PC-9 (cell line): Measurements from ENCODE around the gene ASB1. TPM values are rescaled to one million over a fixed set of nuclear protein-coding genes. Genes with fewer than 3 reads are reported as not detected.

Source experiments
- BruUV-seq: library from RNA; stranded (reverse); fragments of 400-500 nt; replicated peaks from 2 replicates; lab custom pipeline; 2021; lab: Mats Ljungman, UMichigan
- CTCF ChIA-PET: fragments of 300-600 bp; sonication (Branson Sonifier 250); formaldehyde crosslinking; loops from one replicate; lab custom pipeline; 2022; ENCODE audit warnings: antibody characterized with exemption; lab: Charles Lee
- POLR2A ChIA-PET: fragments of 300-600 bp; sonication (Branson Sonifier 250); formaldehyde crosslinking; loops from one replicate; lab custom pipeline; 2022; ENCODE audit warnings: antibody characterized with exemption; ENCODE audit not compliant: unreplicated experiment; lab: Charles Lee
- DNase-seq, 2 experiments: peaks; one replicate each; pipeline versions ENCODE4 v3.0.0 to v3.0.0-alpha.2; 2015 to 2022; ENCODE audit warnings: mixed read lengths in 1 of 2
- H2AFZ ChIP-seq: fragments of 200-600 bp; sonication (generic); 2 replicates; pipeline ENCODE4 v1.8.1; 2017; ENCODE audit warnings: antibody characterized with exemption
- H3F3A ChIP-seq: fragments of 200-600 bp; sonication (generic); 2 replicates; pipeline ENCODE4 v1.8.1; 2017; ENCODE audit warnings: antibody characterized with exemption, mild to moderate bottlenecking, low read depth; ENCODE audit not compliant: insufficient read depth
- H3K27ac ChIP-seq: fragments of 200-600 bp; sonication (generic); 2 replicates; pipeline ENCODE4 v1.6.1; 2016; ENCODE audit warnings: mixed run types
- H3K27me3 ChIP-seq: fragments of 200-600 bp; sonication (generic); 2 replicates; pipeline ENCODE4 v1.6.1; 2016; ENCODE audit warnings: low read depth, mixed run types; ENCODE audit not compliant: insufficient read depth
- H3K36me3 ChIP-seq: fragments of 200-600 bp; sonication (generic); 2 replicates; pipeline ENCODE4 v1.6.1; 2016; ENCODE audit warnings: low read depth, mixed run types
- H3K4me1 ChIP-seq: fragments of 200-600 bp; sonication (generic); replicated peaks from 2 replicates; pipeline ENCODE4 v1.6.1; 2016; ENCODE audit warnings: mixed run types; ENCODE audit not compliant: insufficient read depth
- H3K4me2 ChIP-seq: fragments of 200-600 bp; sonication (generic); 2 replicates; pipeline ENCODE4 v1.6.1; 2017; ENCODE audit warnings: mixed run types
- H3K4me3 ChIP-seq: fragments of 200-600 bp; sonication (generic); 2 replicates; pipeline ENCODE4 v1.6.1; 2016; ENCODE audit warnings: mixed run types
- H3K79me2 ChIP-seq: fragments of 200-600 bp; sonication (generic); 2 replicates; pipeline ENCODE4 v1.6.1; 2017; ENCODE audit warnings: low read depth, mixed run types
- H3K9me2 ChIP-seq: fragments of 200-600 bp; sonication (generic); 2 replicates; pipeline ENCODE4 v1.8.1; 2017; ENCODE audit warnings: mild to moderate bottlenecking; ENCODE audit not compliant: insufficient read depth
- H3K9me3 ChIP-seq: fragments of 200-600 bp; sonication (generic); 2 replicates; pipeline ENCODE4 v1.8.1; 2016; ENCODE audit warnings: low read depth; ENCODE audit not compliant: insufficient read depth
- H4K20me1 ChIP-seq: fragments of 200-600 bp; sonication (generic); 2 replicates; pipeline ENCODE4 v1.8.1; 2017; ENCODE audit not compliant: insufficient read depth
- CTCF ChIP-seq: fragments of 200-600 bp; sonication (generic); conservative IDR thresholded peaks from 2 replicates; pipeline ENCODE4 v1.6.1; 2017; ENCODE audit warnings: mixed run types, antibody characterized with exemption, mild to moderate bottlenecking, moderate library complexity
- EZH2 ChIP-seq: fragments of 200-600 bp; sonication (generic); IDR thresholded peaks from 2 replicates; pipeline ENCODE4 v1.8.0; 2017; ENCODE audit warnings: antibody characterized with exemption, low read depth
- intact Hi-C: fragments of 100-400 bp; cut with micrococcal nuclease; formaldehyde crosslinking; loops from one replicate; pipeline ENCODE4 v1.10.0; 2022; ENCODE audit not compliant: unreplicated experiment
- total RNA-seq: library from RNA; stranded (reverse); gene quantifications from 2 replicates; pipeline ENCODE4 v1.2.3, GENCODE V29; 2021

Gene ASB1
- total RNA-seq, 1 experiment from 2014 or later: 56.7 TPM

DNA sequence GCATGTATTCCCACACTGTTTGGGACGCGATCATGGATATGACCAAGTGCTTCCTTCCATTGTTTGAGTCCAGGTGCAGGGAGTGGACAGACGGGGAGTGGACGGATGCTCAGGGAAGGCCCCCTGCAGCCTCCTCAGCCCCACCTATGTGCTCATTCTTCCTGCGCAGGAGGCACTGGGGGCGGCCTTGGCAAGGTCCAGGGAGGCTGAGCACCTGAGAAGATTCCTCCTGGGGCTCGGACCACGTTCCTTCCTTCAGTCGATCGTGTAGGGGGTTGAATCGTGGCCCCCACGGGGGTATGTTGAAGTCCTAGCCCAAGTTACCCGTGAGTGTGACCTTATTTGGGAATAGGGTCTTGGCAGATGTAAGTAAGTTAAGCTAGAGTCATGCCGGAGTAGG is 60.4 kb downstream of the ASB1 start:
- ChIA-PET CTCF (no interaction called here), POLR2A (no interaction called here)
- no peak for TF ChIP-seq EZH2
- TF ChIP-seq CTCF: no peak
- Histone ChIP-seq H3K79me2 (no peaks in the 10 kb centered on the region), H3K27me3 (peaks cover 57% of the 10 kb centered on the region), H3K4me3 (no peak overlapping the region), H3K9me2 (no peaks in the 10 kb centered on the region), H3K4me2 (no peak overlapping the region), H3F3A (peaks cover 15% of the 10 kb centered on the region; the same call in 1 of the 2 replicates), H3K27ac (no peak overlapping the region), H3K9me3 (no peaks in the 10 kb centered on the region), H3K36me3 (no peaks in the 10 kb centered on the region), H2AFZ (no peak overlapping the region), H4K20me1 (no peaks in the 10 kb centered on the region), H3K4me1 (no peaks in the 10 kb centered on the region)
- intact Hi-C loops: no loop called here
- no TSS peak for BruUV-seq
- no peak for DNase-seq

- BruUV-seq: no TSS peak
- CTCF ChIA-PET: no interaction called here
These were observed 61.1 kb downstream of the ASB1 start for GRCh38 chr2:238487652-238488346.

DNA sequence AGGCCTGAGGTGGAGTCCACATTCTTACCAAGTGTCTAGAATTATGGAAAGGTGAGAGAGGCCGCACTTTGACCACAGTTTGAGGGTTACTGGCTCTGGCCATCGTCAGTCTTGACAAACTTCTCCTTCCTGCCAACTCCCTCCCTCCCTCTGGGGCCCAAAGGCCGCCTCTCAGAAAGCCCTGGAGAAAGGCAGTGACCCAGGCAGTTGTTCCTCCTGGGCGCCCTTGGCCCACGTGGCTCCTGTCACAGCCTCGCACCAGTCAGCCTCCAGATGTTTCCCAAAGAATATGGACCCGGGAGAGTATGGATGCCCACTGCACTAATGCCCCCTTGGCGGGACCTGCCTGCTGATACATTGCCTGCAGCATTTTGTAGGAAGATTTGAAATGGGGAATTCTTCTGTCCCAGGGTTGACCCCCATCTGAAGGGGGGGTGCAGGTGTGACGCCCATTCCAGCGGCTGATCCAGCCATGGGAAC is 61.7 kb downstream of the ASB1 start:
- Histone ChIP-seq H3K27ac (no peak overlapping the region), H3F3A (peaks cover 15% of the 10 kb centered on the region; the same call in 1 of the 2 replicates), H3K79me2 (no peaks in the 10 kb centered on the region), H3K4me3 (no peak overlapping the region), H2AFZ (no peak overlapping the region), H4K20me1 (no peaks in the 10 kb centered on the region), H3K36me3 (no peaks in the 10 kb centered on the region), H3K9me3 (no peaks in the 10 kb centered on the region), H3K9me2 (no peaks in the 10 kb centered on the region), H3K27me3 (peaks cover 65% of the 10 kb centered on the region), H3K4me1 (no peaks in the 10 kb centered on the region), H3K4me2 (no peak overlapping the region)
- no TSS peak for BruUV-seq
- TF ChIP-seq EZH2 (no peak), CTCF (no peak)
- ChIA-PET POLR2A (no interaction called here), CTCF (no interaction called here)
- intact Hi-C loops: no loop called here
- no peak for DNase-seq

More at GRCh38 chr2:238487652-238488346, 61.1 kb downstream of the ASB1 start:
- no peaks in the 10 kb centered on the region for H3K36me3 ChIP-seq
- H2AFZ ChIP-seq: no peak overlapping the region
- H3K9me2 ChIP-seq: no peaks in the 10 kb centered on the region
- H3K79me2 ChIP-seq: no peaks in the 10 kb centered on the region
- no peaks in the 10 kb centered on the region for H3K9me3 ChIP-seq
- H4K20me1 ChIP-seq: no peaks in the 10 kb centered on the region
- no peak overlapping the region for H3K4me2 ChIP-seq
- POLR2A ChIA-PET: no interaction called here
- H3K4me3 ChIP-seq: no peak overlapping the region
- no peak for DNase-seq
- H3K27me3 ChIP-seq: peaks cover 60% of the 10 kb centered on the region
- TF ChIP-seq CTCF: no peak
- no peak for TF ChIP-seq EZH2
- peaks cover 15% of the 10 kb centered on the region; the same call in 1 of the 2 replicates for H3F3A ChIP-seq
- intact Hi-C loops: no loop called here
- H3K27ac ChIP-seq: no peak overlapping the region
- no peaks in the 10 kb centered on the region for H3K4me1 ChIP-seq
